Activated CD4-positive, alpha-beta T cell treated with anti-CD3 and anti-CD28 coated beads, Interleukin-2, amount 10 ng/mL, durations not matched to agents 24 days and 14 days (primary cell): ENCODE results near the gene TYW1B. TPM values are rescaled to one million over a fixed set of nuclear protein-coding genes. Genes with fewer than 3 reads are reported as not detected.
"Not testable (repeated sequence)": the region's sequence is repeated elsewhere in the genome, so short reads cannot be mapped to it uniquely, and the experiment has no call there.

ENCODE experiments used
- DNase-seq: peaks from one replicate; pipeline ENCODE4 v3.0.0; 2022
- H3K27ac Mint-ChIP-seq: one replicate; pipeline ENCODE4 v1.8.0; 2022; ENCODE audit warnings: mild to moderate bottlenecking, mixed read lengths
- H3K27me3 Mint-ChIP-seq: one replicate; pipeline ENCODE4 v1.8.0; 2022; ENCODE audit warnings: mixed read lengths
- H3K36me3 Mint-ChIP-seq: one replicate; pipeline ENCODE4 v1.8.0; 2022; ENCODE audit warnings: low read depth, mild to moderate bottlenecking, mixed read lengths
- H3K4me1 Mint-ChIP-seq: one replicate; pipeline ENCODE4 v1.8.0; 2021; ENCODE audit warnings: mixed read lengths
- H3K4me3 Mint-ChIP-seq: one replicate; pipeline ENCODE4 v1.8.0; 2022; ENCODE audit warnings: mild to moderate bottlenecking, moderate library complexity, mixed read lengths
- H3K9me3 Mint-ChIP-seq: one replicate; pipeline ENCODE4 v1.8.0; 2021; ENCODE audit warnings: mixed read lengths
- intact Hi-C: fragments of 100-400 bp; cut with micrococcal nuclease; formaldehyde crosslinking; loops from one replicate; pipeline ENCODE4 v1.15.1; 2023
- total RNA-seq: library from RNA; stranded (reverse); gene quantifications from 2 replicates; pipeline ENCODE4 v1.2.3, GENCODE V29; 2022

Gene TYW1B
- total RNA-seq, 1 donor from 2014 or later = 3.3 TPM

- H3K4me1 Mint-ChIP-seq, DNase-seq, H3K9me3 Mint-ChIP-seq, intact Hi-C loops, H3K27me3 Mint-ChIP-seq, H3K4me3 Mint-ChIP-seq, H3K27ac Mint-ChIP-seq: not testable (repeated sequence)
- peaks cover 14% of the 10 kb centered on the region for H3K36me3 Mint-ChIP-seq
Observed at GRCh38 chr7:72717252-72717774, 110.7 kb downstream of the TYW1B start.

GRCh38 chr7:72711927-72712326, 116.1 kb downstream of the TYW1B start:
- peaks cover 17% of the 10 kb centered on the region for H3K36me3 Mint-ChIP-seq
- DNase-seq, H3K27ac Mint-ChIP-seq, H3K4me3 Mint-ChIP-seq, H3K4me1 Mint-ChIP-seq, H3K9me3 Mint-ChIP-seq, H3K27me3 Mint-ChIP-seq, intact Hi-C loops: not testable (repeated sequence)

DNA sequence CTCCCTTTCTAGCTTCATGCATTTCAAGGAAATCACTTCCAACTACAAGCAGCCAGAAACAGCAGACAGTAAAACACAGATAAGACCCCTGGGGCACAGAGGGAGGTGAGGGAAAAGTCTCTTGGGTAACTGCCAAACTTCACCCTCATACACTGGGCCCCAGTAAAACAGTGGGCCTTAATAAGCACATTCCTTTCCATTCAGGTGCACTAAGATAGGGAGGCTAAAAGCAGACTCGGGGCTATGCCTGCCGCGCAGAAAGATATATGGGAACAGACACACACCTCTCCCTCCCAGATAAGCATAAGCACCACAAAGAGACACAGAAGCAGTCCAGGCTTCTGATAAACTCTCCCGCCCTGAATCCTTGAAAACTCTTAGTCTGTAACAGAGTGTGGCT, 117.0 kb downstream of the TYW1B start:
- Mint-ChIP-seq H3K27ac (no peak overlapping the region), H3K4me1 (no peaks in the 10 kb centered on the region), H3K27me3 (no peaks in the 10 kb centered on the region), H3K36me3 (peaks cover 18% of the 10 kb centered on the region), H3K4me3 (no peak overlapping the region), H3K9me3 (peaks cover 4% of the 10 kb centered on the region)
- intact Hi-C loops = no loop called here
- DNase-seq = no peak

- Mint-ChIP-seq H3K4me1 (no peaks in the 10 kb centered on the region), H3K27me3 (no peaks in the 10 kb centered on the region), H3K36me3 (peaks cover 18% of the 10 kb centered on the region), H3K4me3 (no peak overlapping the region), H3K9me3 (peaks cover 4% of the 10 kb centered on the region), H3K27ac (no peak overlapping the region)
- intact Hi-C loops = no loop called here
- DNase-seq = no peak
Observed at GRCh38 chr7:72709909-72710308, 118.1 kb downstream of the TYW1B start.

- H3K27ac Mint-ChIP-seq, H3K4me3 Mint-ChIP-seq, H3K27me3 Mint-ChIP-seq, H3K9me3 Mint-ChIP-seq, intact Hi-C loops, H3K4me1 Mint-ChIP-seq, DNase-seq: not testable (repeated sequence)
- H3K36me3 Mint-ChIP-seq = peaks cover 18% of the 10 kb centered on the region
Observed at GRCh38 chr7:72708371-72709050, 119.5 kb downstream of the TYW1B start.

DNA sequence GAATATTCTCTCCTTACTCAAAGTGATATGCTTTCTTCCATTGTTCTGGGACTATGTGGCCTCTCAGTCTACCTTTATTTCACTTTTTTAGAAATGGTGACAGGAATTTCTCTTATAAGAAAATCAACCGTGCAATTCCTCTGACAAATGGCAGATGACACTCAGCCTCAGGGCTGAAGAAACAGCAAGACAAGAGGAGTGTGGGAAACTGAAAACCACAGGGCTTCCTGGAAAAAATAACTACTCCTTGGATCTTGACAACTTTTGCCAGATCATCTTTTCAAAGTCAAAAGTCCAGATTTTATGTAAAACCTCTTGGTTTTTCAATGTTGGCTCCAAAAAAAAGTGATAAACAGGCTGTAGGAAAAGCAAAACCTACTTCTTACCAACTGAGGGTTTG, 121.5 kb downstream of the TYW1B start:
- Mint-ChIP-seq H3K4me1 (no peaks in the 10 kb centered on the region), H3K36me3 (peaks cover 10% of the 10 kb centered on the region), H3K27me3 (no peaks in the 10 kb centered on the region), H3K27ac (no peak overlapping the region), H3K4me3 (no peak overlapping the region), H3K9me3 (peaks cover 4% of the 10 kb centered on the region)
- intact Hi-C loops = no loop called here
- no peak for DNase-seq

GRCh38 chr7:72705693-72706092, 122.3 kb downstream of the TYW1B start:
- H3K9me3 Mint-ChIP-seq, DNase-seq, H3K36me3 Mint-ChIP-seq, H3K27me3 Mint-ChIP-seq, H3K27ac Mint-ChIP-seq, intact Hi-C loops, H3K4me1 Mint-ChIP-seq, H3K4me3 Mint-ChIP-seq: not testable (repeated sequence)

- Mint-ChIP-seq H3K27ac (no peak overlapping the region), H3K36me3 (peaks cover 8% of the 10 kb centered on the region), H3K4me1 (no peaks in the 10 kb centered on the region), H3K4me3 (no peak overlapping the region), H3K27me3 (no peaks in the 10 kb centered on the region), H3K9me3 (peaks cover 4% of the 10 kb centered on the region)
- intact Hi-C loops = no loop called here
- DNase-seq = no peak
Observed at GRCh38 chr7:72704894-72705293, 123.1 kb downstream of the TYW1B start.

DNA sequence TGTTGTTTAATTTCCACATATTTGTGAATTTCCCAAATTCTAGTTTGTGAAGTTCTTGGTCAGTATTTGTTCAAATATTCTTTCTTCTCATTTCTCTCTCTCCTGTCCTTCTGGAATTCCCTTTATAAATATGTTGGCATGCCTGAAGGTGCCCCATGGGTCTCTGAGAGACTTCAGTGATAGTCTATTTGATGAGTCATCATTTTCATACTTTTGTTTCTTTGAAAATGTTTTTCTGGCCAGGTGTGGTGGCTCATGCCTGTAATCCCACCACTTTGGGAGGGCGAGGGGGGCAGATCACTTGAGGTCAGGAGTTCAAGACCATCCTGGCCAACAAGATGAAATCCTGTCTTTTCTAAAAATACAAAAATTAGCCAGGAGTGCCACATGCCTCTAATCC, 127.5 kb downstream of the TYW1B start:
- DNase-seq, intact Hi-C loops, H3K9me3 Mint-ChIP-seq, H3K4me3 Mint-ChIP-seq, H3K27ac Mint-ChIP-seq, H3K36me3 Mint-ChIP-seq, H3K27me3 Mint-ChIP-seq, H3K4me1 Mint-ChIP-seq: not testable (repeated sequence)

DNA sequence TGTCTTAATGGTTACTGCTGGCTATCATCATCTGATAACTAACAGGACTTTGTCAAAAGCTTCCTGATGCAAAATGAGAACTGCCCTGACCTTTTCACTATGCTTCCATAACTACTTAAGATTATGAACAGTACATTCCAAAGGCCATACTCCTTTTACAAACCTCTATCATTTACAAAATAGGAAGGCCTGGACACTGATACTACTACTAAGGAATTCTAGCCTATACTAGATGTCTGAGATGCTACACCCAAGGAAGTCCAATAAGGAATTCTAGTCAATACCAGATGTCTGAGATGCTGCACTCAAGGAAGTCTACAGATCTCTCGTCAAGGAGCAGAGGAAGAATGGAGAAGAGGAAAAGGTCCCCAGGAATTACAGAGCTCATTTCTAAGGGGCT, 130.9 kb downstream of the TYW1B start:
- H3K27me3 Mint-ChIP-seq, H3K36me3 Mint-ChIP-seq, H3K9me3 Mint-ChIP-seq, H3K4me3 Mint-ChIP-seq, H3K4me1 Mint-ChIP-seq, intact Hi-C loops, DNase-seq, H3K27ac Mint-ChIP-seq: not testable (repeated sequence)

- H3K4me1 Mint-ChIP-seq, H3K27me3 Mint-ChIP-seq, intact Hi-C loops, DNase-seq, H3K36me3 Mint-ChIP-seq, H3K9me3 Mint-ChIP-seq, H3K4me3 Mint-ChIP-seq, H3K27ac Mint-ChIP-seq: not testable (repeated sequence)
Observed at GRCh38 chr7:72696643-72697042, 131.4 kb downstream of the TYW1B start.

GRCh38 chr7:72695482-72695881, 132.5 kb downstream of the TYW1B start:
- H3K4me1 Mint-ChIP-seq, intact Hi-C loops, H3K27me3 Mint-ChIP-seq, H3K36me3 Mint-ChIP-seq, H3K9me3 Mint-ChIP-seq, H3K27ac Mint-ChIP-seq, DNase-seq, H3K4me3 Mint-ChIP-seq: not testable (repeated sequence)

DNA sequence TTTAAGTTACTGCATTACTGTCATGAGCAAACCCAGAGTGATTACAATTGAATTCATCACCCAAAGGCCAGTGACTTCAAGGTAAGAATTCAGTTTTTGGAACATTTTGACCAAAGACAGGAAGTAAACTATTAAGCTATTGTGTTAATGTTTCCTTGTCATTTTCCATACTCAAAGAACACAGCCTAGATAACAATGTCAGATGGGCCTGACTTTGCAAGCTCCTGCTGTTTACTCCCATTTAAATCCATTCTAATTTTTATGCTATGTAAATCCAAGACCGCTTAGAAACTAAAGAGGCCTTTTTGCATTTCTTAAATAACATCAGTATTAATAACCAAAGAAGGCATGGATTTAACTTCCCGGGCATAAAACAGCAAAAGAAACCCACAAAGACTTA, 136.6 kb downstream of the TYW1B start:
- H3K36me3 Mint-ChIP-seq, H3K9me3 Mint-ChIP-seq, H3K27ac Mint-ChIP-seq, H3K4me1 Mint-ChIP-seq, H3K27me3 Mint-ChIP-seq, DNase-seq, intact Hi-C loops, H3K4me3 Mint-ChIP-seq: not testable (repeated sequence)

DNA sequence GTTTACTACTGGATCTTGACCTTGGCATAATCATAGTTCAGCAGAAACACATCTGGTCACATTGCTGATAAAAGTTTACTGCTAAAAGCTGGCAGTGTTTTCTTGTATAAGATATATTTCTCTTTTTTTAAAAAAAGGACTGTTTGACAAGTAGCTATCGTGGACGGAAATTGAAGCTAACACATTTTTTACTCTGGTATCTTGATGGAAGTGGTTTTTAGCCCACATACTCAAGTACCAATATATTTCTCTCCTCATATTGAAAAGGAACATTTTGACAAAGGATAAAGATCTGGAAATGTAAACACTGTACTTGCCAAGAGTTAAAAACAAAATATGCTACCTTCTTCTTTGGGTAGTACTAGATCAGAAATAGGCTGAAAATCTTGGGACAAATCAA, 137.8 kb downstream of the TYW1B start:
- H3K27me3 Mint-ChIP-seq, H3K36me3 Mint-ChIP-seq, DNase-seq, H3K9me3 Mint-ChIP-seq, H3K4me1 Mint-ChIP-seq, intact Hi-C loops, H3K27ac Mint-ChIP-seq, H3K4me3 Mint-ChIP-seq: not testable (repeated sequence)

DNA sequence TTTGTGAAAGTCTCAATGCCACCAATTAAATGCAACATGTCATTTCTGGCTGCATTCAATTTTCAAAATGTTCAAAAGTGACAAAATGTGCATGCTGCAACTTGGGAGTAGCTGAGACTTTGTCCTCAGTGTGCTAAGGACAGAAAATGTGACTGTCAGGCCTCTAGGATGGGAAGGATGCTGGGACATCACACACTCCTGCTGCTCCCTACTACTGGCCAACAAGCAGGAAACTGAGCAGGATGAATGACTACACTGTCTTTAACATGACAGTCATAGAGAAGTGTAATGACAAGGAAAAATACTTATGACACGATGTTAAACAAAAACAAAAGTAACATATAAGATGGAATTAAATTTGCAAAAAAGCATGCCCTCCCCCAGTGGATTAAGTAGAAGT, 138.7 kb downstream of the TYW1B start:
- H3K27ac Mint-ChIP-seq, H3K9me3 Mint-ChIP-seq, DNase-seq, H3K4me1 Mint-ChIP-seq, H3K36me3 Mint-ChIP-seq, intact Hi-C loops, H3K27me3 Mint-ChIP-seq, H3K4me3 Mint-ChIP-seq: not testable (repeated sequence)
